IPS-18a (cell line): ENCODE results near the gene DDB1.

Experiments
- H3K27ac ChIP-seq: one replicate; pipeline ENCODE4 v1.5.1; 2013; ENCODE audit warnings: low read length
- H3K27me3 ChIP-seq: one replicate; pipeline ENCODE4 v1.6.1; 2013; ENCODE audit warnings: mild to moderate bottlenecking, low read length; ENCODE audit not compliant: control insufficient read depth, insufficient read depth
- H3K36me3 ChIP-seq: one replicate; pipeline ENCODE4 v1.6.1; 2013; ENCODE audit warnings: low read depth, low read length; ENCODE audit not compliant: control insufficient read depth
- H3K4me1 ChIP-seq: one replicate; pipeline ENCODE4 v1.6.1; 2013; ENCODE audit warnings: low read depth, low read length; ENCODE audit not compliant: control insufficient read depth
- H3K4me3 ChIP-seq: one replicate; pipeline ENCODE4 v1.5.1; 2013; ENCODE audit warnings: low read length
- H3K9ac ChIP-seq: one replicate; pipeline ENCODE4 v1.6.1; 2013; ENCODE audit warnings: mild to moderate bottlenecking, low read length, moderate library complexity
- H3K9me3 ChIP-seq: one replicate; pipeline ENCODE4 v1.6.1; 2013; ENCODE audit warnings: low read depth, low read length; ENCODE audit not compliant: control insufficient read depth

The DDB1 gene

GRCh38 chr11:61352038-61352437, 19.1 kb upstream of the DDB1 start:
- Histone ChIP-seq H3K9ac (no peak overlapping the region), H3K27ac (no peak overlapping the region), H3K9me3 (no peaks in the 10 kb centered on the region), H3K27me3 (no peaks in the 10 kb centered on the region), H3K4me3 (no peak overlapping the region), H3K36me3 (peaks cover 8% of the 10 kb centered on the region), H3K4me1 (no peaks in the 10 kb centered on the region)

- peaks cover 8% of the 10 kb centered on the region for H3K36me3 ChIP-seq
Observed at GRCh38 chr11:61350803-61351202, 17.9 kb upstream of the DDB1 start.

GRCh38 chr11:61350336-61350735, 17.4 kb upstream of the DDB1 start:
- Histone ChIP-seq H3K9me3 (no peaks in the 10 kb centered on the region), H3K36me3 (peaks cover 8% of the 10 kb centered on the region), H3K27me3 (no peaks in the 10 kb centered on the region), H3K9ac (no peak overlapping the region), H3K4me1 (no peaks in the 10 kb centered on the region), H3K4me3 (no peak overlapping the region), H3K27ac (no peak overlapping the region)

More at GRCh38 chr11:61350803-61351202, 17.9 kb upstream of the DDB1 start:
- Histone ChIP-seq H3K9me3 (no peaks in the 10 kb centered on the region), H3K9ac (no peak overlapping the region), H3K4me1 (no peaks in the 10 kb centered on the region), H3K27ac (no peak overlapping the region), H3K27me3 (no peaks in the 10 kb centered on the region), H3K4me3 (no peak overlapping the region)

GRCh38 chr11:61349916-61350315, 17.0 kb upstream of the DDB1 start:
- H3K4me3 ChIP-seq, result no peak overlapping the region
- H3K4me1 ChIP-seq, result no peaks in the 10 kb centered on the region
- peaks cover 8% of the 10 kb centered on the region for H3K36me3 ChIP-seq
- no peak overlapping the region for H3K27ac ChIP-seq
- no peaks in the 10 kb centered on the region for H3K9me3 ChIP-seq
- no peaks in the 10 kb centered on the region for H3K27me3 ChIP-seq
- no peak overlapping the region for H3K9ac ChIP-seq

GRCh38 chr11:61349189-61349751, 16.4 kb upstream of the DDB1 start:
- Histone ChIP-seq H3K36me3 (peaks cover 8% of the 10 kb centered on the region), H3K27ac (no peak overlapping the region), H3K4me1 (no peaks in the 10 kb centered on the region), H3K9me3 (no peaks in the 10 kb centered on the region), H3K9ac (no peak overlapping the region), H3K27me3 (no peaks in the 10 kb centered on the region), H3K4me3 (no peak overlapping the region)

GRCh38 chr11:61347916-61348461, 15.1 kb upstream of the DDB1 start:
- Histone ChIP-seq H3K9ac (no peak overlapping the region), H3K9me3 (no peaks in the 10 kb centered on the region), H3K27me3 (no peaks in the 10 kb centered on the region), H3K4me3 (no peak overlapping the region), H3K4me1 (no peaks in the 10 kb centered on the region), H3K27ac (no peak overlapping the region), H3K36me3 (peaks cover 4% of the 10 kb centered on the region)

GRCh38 chr11:61345954-61346843, 13.3 kb upstream of the DDB1 start:
- Histone ChIP-seq H3K36me3 (peaks cover 4% of the 10 kb centered on the region), H3K9me3 (no peaks in the 10 kb centered on the region), H3K27me3 (no peaks in the 10 kb centered on the region), H3K27ac (no peak overlapping the region), H3K4me1 (no peaks in the 10 kb centered on the region), H3K4me3 (no peak overlapping the region), H3K9ac (no peak overlapping the region)

GRCh38 chr11:61345170-61345610, 12.3 kb upstream of the DDB1 start:
- Histone ChIP-seq H3K36me3 (peaks cover 4% of the 10 kb centered on the region), H3K4me1 (no peaks in the 10 kb centered on the region), H3K27ac (no peak overlapping the region), H3K9ac (no peak overlapping the region), H3K4me3 (no peak overlapping the region), H3K27me3 (no peaks in the 10 kb centered on the region), H3K9me3 (no peaks in the 10 kb centered on the region)

GRCh38 chr11:61343792-61344745, 11.2 kb upstream of the DDB1 start:
- Histone ChIP-seq H3K36me3 (no peaks in the 10 kb centered on the region), H3K9me3 (no peaks in the 10 kb centered on the region), H3K4me3 (no peak overlapping the region), H3K9ac (no peak overlapping the region), H3K4me1 (no peaks in the 10 kb centered on the region), H3K27me3 (no peaks in the 10 kb centered on the region), H3K27ac (no peak overlapping the region)

GRCh38 chr11:61342207-61342803, 9.4 kb upstream of the DDB1 start:
- no peak overlapping the region for H3K4me3 ChIP-seq
- H3K27ac ChIP-seq, result no peak overlapping the region
- H3K9me3 ChIP-seq, result no peaks in the 10 kb centered on the region
- H3K9ac ChIP-seq, result no peak overlapping the region
- no peaks in the 10 kb centered on the region for H3K4me1 ChIP-seq
- no peaks in the 10 kb centered on the region for H3K27me3 ChIP-seq
- no peaks in the 10 kb centered on the region for H3K36me3 ChIP-seq

- Histone ChIP-seq H3K4me1 (no peaks in the 10 kb centered on the region), H3K9ac (no peak overlapping the region)
Observed at GRCh38 chr11:61341706-61342105, 8.8 kb upstream of the DDB1 start.

More at GRCh38 chr11:61341706-61342105, 8.8 kb upstream of the DDB1 start:
- Histone ChIP-seq H3K27me3 (no peaks in the 10 kb centered on the region), H3K9me3 (no peaks in the 10 kb centered on the region), H3K36me3 (no peaks in the 10 kb centered on the region), H3K4me3 (no peak overlapping the region), H3K27ac (no peak overlapping the region)
